K562 (cell line): ENCODE measurements around the gene STK16. TPM values are rescaled to one million over a fixed set of nuclear protein-coding genes. Genes with fewer than 3 reads are reported as not detected.

Experiments
- ATF1 ChIP-seq, 2 experiments: fragments of 450-650 bp in 1 of 2; IDR thresholded peaks; 2 replicates each; pipeline ENCODE4 v1.6.1; 2016; ENCODE audit warnings: missing compliant biosample characterization in 1 of 2, missing genetic modification characterization in 1 of 2
- CBX2 ChIP-seq: fragments of 200-600 bp; sonication (generic); IDR thresholded peaks from one replicate; pipeline ENCODE4 v1.6.1; 2012; ENCODE audit warnings: mild to moderate bottlenecking, low read length, inconsistent platforms; ENCODE audit not compliant: insufficient read depth, poor library complexity, severe bottlenecking
- FOXA3 ChIP-seq, 2 experiments: fragments of 450-650 bp in 1 of 2; sonication (generic) in 1 of 2; formaldehyde crosslinking; IDR thresholded peaks in 1 of 2; conservative IDR thresholded peaks in 1 of 2; 2 replicates each; pipeline versions ENCODE4 v1.4.0 to v1.8.0; 2020 to 2022; ENCODE audit warnings: mild to moderate bottlenecking in 2 of 2, missing genetic modification reagents in 1 of 2
- KAT2B ChIP-seq: IDR thresholded peaks from one replicate; pipeline ENCODE4 v1.6.1; 2012; ENCODE audit warnings: low read depth, mild to moderate bottlenecking, control low read depth, inconsistent platforms, low read length, moderate library complexity
- KDM4B ChIP-seq, 2 experiments: fragments of 450-650 bp in 1 of 2; sonication (generic) in 1 of 2; IDR thresholded peaks; 2 replicates each; pipeline ENCODE4 v1.6.1; 2016 to 2017; ENCODE audit warnings: borderline replicate concordance in 2 of 2, antibody characterized with exemption in 1 of 2, low read depth in 1 of 2, mild to moderate bottlenecking in 1 of 2
- NONO ChIP-seq, 2 experiments: fragments of 200-400 bp in 1 of 2; fragments of 450-650 bp in 1 of 2; formaldehyde crosslinking in 1 of 2; IDR thresholded peaks; 2 replicates each; pipeline ENCODE4 v1.6.1; 2017; ENCODE audit warnings: low read depth in 2 of 2, mild to moderate bottlenecking in 2 of 2, moderate library complexity in 2 of 2, low read length in 1 of 2
- RAD51 ChIP-seq: fragments of 450-650 bp; IDR thresholded peaks from 2 replicates; pipeline ENCODE4 v1.7.1; 2016; ENCODE audit warnings: low read depth, mild to moderate bottlenecking, borderline replicate concordance
- SIN3A ChIP-seq, 2 experiments: fragments of 150-350 bp in 1 of 2; IDR thresholded peaks; 2 replicates each; pipeline ENCODE4 v1.6.1; 2011 to 2016; ENCODE audit warnings: borderline replicate concordance in 2 of 2, low read depth in 2 of 2, low read length in 2 of 2, mild to moderate bottlenecking in 2 of 2, moderate library complexity in 2 of 2; ENCODE audit not compliant: control insufficient read depth in 1 of 2
- THRAP3 ChIP-seq: fragments of 450-650 bp; IDR thresholded peaks from 2 replicates; pipeline ENCODE4 v1.6.1; 2016; ENCODE audit warnings: mild to moderate bottlenecking, inconsistent platforms, borderline replicate concordance
- YY1 ChIP-seq, 3 experiments: IDR thresholded peaks; 2 replicates each; pipeline ENCODE4 v1.6.1; 2011; ENCODE audit warnings: low read length in 2 of 3, mild to moderate bottlenecking in 2 of 3, moderate library complexity in 2 of 3, borderline replicate concordance in 1 of 3, control low read depth in 1 of 3, low read depth in 1 of 3; ENCODE audit not compliant: insufficient read depth in 3 of 3, insufficient replicate concordance in 2 of 3, control insufficient read depth in 1 of 3, insufficient read length in 1 of 3; ENCODE audit errors: extremely low read depth in 1 of 3
- ZBTB1 ChIP-seq: sonication (generic); formaldehyde crosslinking; IDR thresholded peaks from 2 replicates; pipeline ENCODE4 v1.8.1; 2023; ENCODE audit warnings: missing genetic modification reagents, low read depth, mild to moderate bottlenecking, borderline replicate concordance
- ZC3H11A ChIP-seq: IDR thresholded peaks from 2 replicates; pipeline ENCODE4 v1.6.1; 2012; ENCODE audit warnings: low read depth, low read length, improper control_type of control experiment
- ZKSCAN8 ChIP-seq: fragments of 200-800 bp; sonication (Bioruptor generic); IDR thresholded peaks from 2 replicates; pipeline ENCODE4 v1.6.1; 2016; ENCODE audit warnings: missing genetic modification characterization, missing compliant biosample characterization
- ZNF184 ChIP-seq: sonication (generic); formaldehyde crosslinking; IDR thresholded peaks from 2 replicates; pipeline ENCODE4 v1.5.0; 2020; ENCODE audit warnings: missing genetic modification reagents
- ZNF584 ChIP-seq: fragments of 200-800 bp; sonication (Bioruptor generic); IDR thresholded peaks from 2 replicates; pipeline ENCODE4 v1.6.1; 2016; ENCODE audit warnings: low read depth, mild to moderate bottlenecking, missing genetic modification characterization, missing compliant biosample characterization
- ZNF695 ChIP-seq: fragments of 450-650 bp; formaldehyde crosslinking; IDR thresholded peaks from 2 replicates; pipeline ENCODE4 v1.4.0; 2020; ENCODE audit warnings: mild to moderate bottlenecking, moderate library complexity
- polyA plus RNA-seq, 8 experiments: library from polyadenylated mRNA; depleted of rRNA in 4 of 8; stranded (reverse) in 5 of 8; unstranded in 3 of 8; fragments of >200 nt; fragmentation: Nextera tagmentation in 2 of 8; fragmentation: Illumina TruSeq in 1 of 8; extraction: Ambion mirVana in 2 of 8; extraction: Trizol in 1 of 8; gene quantifications; 2 replicates each; pipeline versions ENCODE4 v1.2.1 to v1.2.3, GENCODE V29; 2011 to 2014; ENCODE audit warnings: inconsistent platforms in 1 of 8, missing spikeins in 1 of 8
- total RNA-seq, 7 experiments: library from RNA; depleted of rRNA in 6 of 7; stranded (reverse); fragments of >200 nt in 6 of 7; fragmentation: Illumina TruSeq in 2 of 7; extraction: Trizol in 2 of 7; gene quantifications; 2 replicates each; pipeline versions ENCODE4 v1.2.1 to v1.2.3, GENCODE V29; 2011 to 2021; ENCODE audit warnings: low replicate concordance in 1 of 7
- TF ChIP-seq, protein P1 (sequence below), 2 experiments: fragments of 450-650 bp; IDR thresholded peaks; 2 replicates each; pipeline ENCODE4 v1.6.1; 2016
- TF ChIP-seq, protein P2 (sequence below): IDR thresholded peaks from 2 replicates; pipeline ENCODE4 v1.6.1; 2016; ENCODE audit warnings: missing genetic modification characterization, missing compliant biosample characterization
- TF ChIP-seq, protein P3 (sequence below): fragments of 250-450 bp; sonication (Bioruptor Pico); IDR thresholded peaks from 2 replicates; pipeline ENCODE4 v1.4.0; 2020; ENCODE audit warnings: mild to moderate bottlenecking

The STK16 gene
- total and polyA plus RNA-seq, 9 of the 15 experiments (the other 6 are each of a cell fraction or from before 2014, with no cell fraction given): 5.4 to 36.2 (median 17.8) TPM

DNA sequence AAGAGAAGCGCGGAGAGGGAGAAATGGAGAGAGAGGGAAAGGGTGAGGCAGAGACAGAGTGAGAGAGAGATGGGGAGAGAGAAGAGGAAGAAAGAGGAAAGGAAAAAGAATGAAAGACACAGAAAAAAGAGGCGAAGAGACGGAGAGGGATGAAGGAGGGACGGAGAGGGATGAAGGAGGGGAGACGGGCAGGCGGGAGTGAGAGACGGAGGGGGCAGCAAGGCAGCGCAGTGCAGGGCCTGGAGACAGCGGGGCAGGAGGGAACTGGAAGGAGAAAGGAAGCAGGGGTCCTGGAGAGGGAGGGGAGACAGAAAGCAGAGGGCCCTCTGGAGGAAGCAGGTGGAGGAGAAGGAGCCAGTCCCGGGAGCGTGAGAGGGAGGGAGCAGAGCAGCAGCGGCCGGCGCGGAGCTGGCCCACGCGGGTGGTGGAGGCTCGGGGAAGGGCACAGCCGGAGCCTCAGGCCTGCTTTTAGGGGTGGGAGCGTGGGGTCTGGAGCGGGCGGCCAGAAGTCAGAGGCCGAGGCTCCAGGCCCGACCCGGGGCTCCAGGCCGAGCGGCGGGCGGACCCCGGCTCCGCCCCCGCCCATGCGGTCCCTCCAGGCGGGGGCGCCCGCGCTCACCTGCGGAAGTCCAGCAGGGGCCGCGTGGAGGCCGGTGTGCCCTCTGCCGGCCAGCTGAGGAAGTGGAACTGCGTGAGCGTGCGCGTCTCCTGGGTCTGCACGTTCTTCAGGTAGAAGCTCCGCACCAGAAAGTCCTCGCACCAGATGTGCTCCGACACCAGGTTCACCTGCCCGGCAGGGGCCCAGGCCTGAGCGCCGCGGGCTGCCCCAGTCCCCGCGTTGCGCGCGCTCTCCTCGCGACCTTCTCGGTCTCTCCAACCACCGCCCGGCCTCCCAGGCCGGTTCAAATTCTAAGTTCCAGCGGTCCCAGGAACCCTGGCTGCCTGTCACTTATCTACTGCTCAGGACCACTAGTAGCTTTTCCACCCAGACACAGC is 49.4 kb downstream of the STK16 start (continued):
- no peak for TF ChIP-seq THRAP3
- TF ChIP-seq CBX2: no peak
- TF ChIP-seq YY1 (IDR thresholded peaks at IDR 0.05; ENCODE audit: borderline replicate concordance in 1 of 3, control insufficient read depth in 1 of 3, extremely low read depth in 1 of 3, insufficient read depth in 3 of 3, insufficient read length in 1 of 3, insufficient replicate concordance in 2 of 3, low read depth in 1 of 3, low read length in 2 of 3): peak in 2 of 3 experiments; percentile 27 to 29
- TF ChIP-seq KDM4B (IDR thresholded peaks at IDR 0.05; ENCODE audit: borderline replicate concordance in 2 of 2, low read depth in 1 of 2): no peak
- TF ChIP-seq ZKSCAN8 (CRISPR knock-in tag): no peak
- peak; percentile 54 for TF ChIP-seq KAT2B
- TF ChIP-seq ZBTB1 (CRISPR knock-in tag): no peak
- TF ChIP-seq ZNF695 (CRISPR knock-in tag): no peak
- no peak for TF ChIP-seq ZC3H11A
- TF ChIP-seq SIN3A (IDR thresholded peaks at IDR 0.05; ENCODE audit: borderline replicate concordance in 2 of 2, control insufficient read depth in 1 of 2, low read depth in 2 of 2, low read length in 2 of 2): peak in 1 of 2 experiments; percentile 69; a peak in 1 of 4 replicates
- peak in 1 of 2 experiments; percentile 89; a peak in 2 of 4 replicates for TF ChIP-seq NONO (IDR thresholded peaks at IDR 0.05; ENCODE audit: low read depth in 2 of 2, low read length in 1 of 2)
- TF ChIP-seq RAD51: no peak
- TF ChIP-seq FOXA3 (CRISPR knock-in tag; conservative IDR thresholded peaks at IDR 0.05 in 1 of 2, IDR thresholded peaks at IDR 0.05 in 1 of 2): peak in 1 of 2 experiments; percentile 20; a peak in 1 of 4 replicates
- TF ChIP-seq ZNF584: no peak
- TF ChIP-seq, protein P1, sequence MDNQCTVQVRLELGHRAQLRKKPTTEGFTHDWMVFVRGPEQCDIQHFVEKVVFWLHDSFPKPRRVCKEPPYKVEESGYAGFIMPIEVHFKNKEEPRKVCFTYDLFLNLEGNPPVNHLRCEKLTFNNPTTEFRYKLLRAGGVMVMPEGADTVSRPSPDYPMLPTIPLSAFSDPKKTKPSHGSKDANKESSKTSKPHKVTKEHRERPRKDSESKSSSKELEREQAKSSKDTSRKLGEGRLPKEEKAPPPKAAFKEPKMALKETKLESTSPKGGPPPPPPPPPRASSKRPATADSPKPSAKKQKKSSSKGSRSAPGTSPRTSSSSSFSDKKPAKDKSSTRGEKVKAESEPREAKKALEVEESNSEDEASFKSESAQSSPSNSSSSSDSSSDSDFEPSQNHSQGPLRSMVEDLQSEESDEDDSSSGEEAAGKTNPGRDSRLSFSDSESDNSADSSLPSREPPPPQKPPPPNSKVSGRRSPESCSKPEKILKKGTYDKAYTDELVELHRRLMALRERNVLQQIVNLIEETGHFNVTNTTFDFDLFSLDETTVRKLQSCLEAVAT (IDR thresholded peaks at IDR 0.05): peak in 1 of 2 experiments; percentile 57; a peak in 1 of 4 replicates
- no peak for TF ChIP-seq ATF1 (CRISPR knock-in tag; IDR thresholded peaks at IDR 0.05)
- TF ChIP-seq ATF1 (tag; IDR thresholded peaks at IDR 0.05): peak; percentile 75
- TF ChIP-seq, protein P2, sequence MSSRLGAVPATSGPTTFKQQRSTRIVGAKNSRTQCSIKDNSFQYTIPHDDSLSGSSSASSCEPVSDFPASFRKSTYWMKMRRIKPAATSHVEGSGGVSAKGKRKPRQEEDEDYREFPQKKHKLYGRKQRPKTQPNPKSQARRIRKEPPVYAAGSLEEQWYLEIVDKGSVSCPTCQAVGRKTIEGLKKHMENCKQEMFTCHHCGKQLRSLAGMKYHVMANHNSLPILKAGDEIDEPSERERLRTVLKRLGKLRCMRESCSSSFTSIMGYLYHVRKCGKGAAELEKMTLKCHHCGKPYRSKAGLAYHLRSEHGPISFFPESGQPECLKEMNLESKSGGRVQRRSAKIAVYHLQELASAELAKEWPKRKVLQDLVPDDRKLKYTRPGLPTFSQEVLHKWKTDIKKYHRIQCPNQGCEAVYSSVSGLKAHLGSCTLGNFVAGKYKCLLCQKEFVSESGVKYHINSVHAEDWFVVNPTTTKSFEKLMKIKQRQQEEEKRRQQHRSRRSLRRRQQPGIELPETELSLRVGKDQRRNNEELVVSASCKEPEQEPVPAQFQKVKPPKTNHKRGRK (tag): peak; percentile 82
- TF ChIP-seq, protein P3, sequence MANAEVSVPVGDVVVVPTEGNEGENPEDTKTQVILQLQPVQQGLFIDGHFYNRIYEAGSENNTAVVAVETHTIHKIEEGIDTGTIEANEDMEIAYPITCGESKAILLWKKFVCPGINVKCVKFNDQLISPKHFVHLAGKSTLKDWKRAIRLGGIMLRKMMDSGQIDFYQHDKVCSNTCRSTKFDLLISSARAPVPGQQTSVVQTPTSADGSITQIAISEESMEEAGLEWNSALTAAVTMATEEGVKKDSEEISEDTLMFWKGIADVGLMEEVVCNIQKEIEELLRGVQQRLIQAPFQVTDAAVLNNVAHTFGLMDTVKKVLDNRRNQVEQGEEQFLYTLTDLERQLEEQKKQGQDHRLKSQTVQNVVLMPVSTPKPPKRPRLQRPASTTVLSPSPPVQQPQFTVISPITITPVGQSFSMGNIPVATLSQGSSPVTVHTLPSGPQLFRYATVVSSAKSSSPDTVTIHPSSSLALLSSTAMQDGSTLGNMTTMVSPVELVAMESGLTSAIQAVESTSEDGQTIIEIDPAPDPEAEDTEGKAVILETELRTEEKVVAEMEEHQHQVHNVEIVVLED (CRISPR knock-in tag): no peak
- no peak for TF ChIP-seq ZNF184 (CRISPR knock-in tag)
